ENCODE results near the gene ERN1. TPM values are rescaled to one million over a fixed set of nuclear protein-coding genes. Genes with fewer than 3 reads are reported as not detected.
"Not testable (repeated sequence)": the region's sequence is repeated elsewhere in the genome, so short reads cannot be mapped to it uniquely, and the experiment has no call there.

The ERN1 gene
- total RNA-seq, 1 experiment from 2014 or later = 3.8 TPM

- DNase-seq (ENCODE audit: low spot score) = peak; percentile 72
- in situ Hi-C loops (cut with HindIII; ENCODE audit: low sequenced_read_pairs) = no loop called here
These were observed 16.6 kb upstream of the ERN1 start for GRCh38 chr17:64146418-64147109.

- DNase-seq (ENCODE audit: low spot score) = peak; percentile 100
- in situ Hi-C loops (cut with HindIII; ENCODE audit: low sequenced_read_pairs) = no loop called here
These were observed 15.9 kb upstream of the ERN1 start for GRCh38 chr17:64145751-64146417.

GRCh38 chr17:64145375-64145750 is 15.4 kb upstream of the ERN1 start:
- DNase-seq (ENCODE audit: low spot score) = no peak
- in situ Hi-C loops (cut with HindIII; ENCODE audit: low sequenced_read_pairs) = no loop called here

- in situ Hi-C loops (cut with HindIII; ENCODE audit: low sequenced_read_pairs) = no loop called here
These were observed 9.6 kb upstream of the ERN1 start for GRCh38 chr17:64139542-64139941.

GRCh38 chr17:64138441-64138840 is 8.5 kb upstream of the ERN1 start:
- DNase-seq (ENCODE audit: low spot score) = no peak
- in situ Hi-C loops (cut with HindIII; ENCODE audit: low sequenced_read_pairs) = no loop called here

More at GRCh38 chr17:64139542-64139941, 9.6 kb upstream of the ERN1 start:
- no peak for DNase-seq (ENCODE audit: low spot score)

- no peak for DNase-seq (ENCODE audit: low spot score)
- in situ Hi-C loops (cut with HindIII; ENCODE audit: low sequenced_read_pairs) = no loop called here
These were observed 5.1 kb upstream of the ERN1 start for GRCh38 chr17:64135000-64135399.

DNA sequence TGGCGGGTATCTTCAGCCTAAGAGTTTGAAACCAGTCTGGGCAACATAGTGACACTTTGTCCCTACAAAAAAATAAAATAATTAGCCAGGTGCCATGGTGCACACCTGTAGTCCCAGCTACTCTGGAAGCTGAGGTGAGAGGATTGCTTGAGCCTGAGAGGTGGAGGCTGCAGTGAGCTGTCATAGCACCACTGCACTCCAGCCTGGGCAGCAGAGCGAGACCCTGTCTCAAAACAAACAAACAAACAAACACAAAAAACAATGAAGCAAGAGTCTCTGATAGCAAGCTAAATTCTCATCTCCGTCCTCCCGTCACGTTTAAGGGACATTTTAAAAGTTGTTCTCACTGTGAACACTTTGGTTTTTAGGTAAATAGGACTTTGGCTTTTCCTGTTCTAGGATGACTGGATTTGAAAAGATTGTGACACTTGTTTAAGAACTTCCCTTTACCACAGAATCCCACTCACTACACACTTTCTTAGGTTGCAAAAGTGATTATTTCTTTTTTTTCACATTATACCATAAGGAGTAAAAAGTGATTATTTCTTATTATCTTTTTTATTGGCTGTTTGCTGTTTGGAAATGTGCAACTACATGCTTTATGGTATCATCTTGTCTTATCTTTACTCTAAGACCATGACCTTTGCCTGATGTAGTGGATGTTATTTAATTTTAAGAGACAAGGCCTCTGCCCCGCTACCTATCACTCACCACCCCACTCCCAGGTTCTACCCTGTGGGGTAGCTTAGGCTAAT is 4.4 kb upstream of the ERN1 start:
- in situ Hi-C loops (cut with HindIII; ENCODE audit: low sequenced_read_pairs) = no loop called here
- DNase-seq (ENCODE audit: low spot score) = no peak

DNA sequence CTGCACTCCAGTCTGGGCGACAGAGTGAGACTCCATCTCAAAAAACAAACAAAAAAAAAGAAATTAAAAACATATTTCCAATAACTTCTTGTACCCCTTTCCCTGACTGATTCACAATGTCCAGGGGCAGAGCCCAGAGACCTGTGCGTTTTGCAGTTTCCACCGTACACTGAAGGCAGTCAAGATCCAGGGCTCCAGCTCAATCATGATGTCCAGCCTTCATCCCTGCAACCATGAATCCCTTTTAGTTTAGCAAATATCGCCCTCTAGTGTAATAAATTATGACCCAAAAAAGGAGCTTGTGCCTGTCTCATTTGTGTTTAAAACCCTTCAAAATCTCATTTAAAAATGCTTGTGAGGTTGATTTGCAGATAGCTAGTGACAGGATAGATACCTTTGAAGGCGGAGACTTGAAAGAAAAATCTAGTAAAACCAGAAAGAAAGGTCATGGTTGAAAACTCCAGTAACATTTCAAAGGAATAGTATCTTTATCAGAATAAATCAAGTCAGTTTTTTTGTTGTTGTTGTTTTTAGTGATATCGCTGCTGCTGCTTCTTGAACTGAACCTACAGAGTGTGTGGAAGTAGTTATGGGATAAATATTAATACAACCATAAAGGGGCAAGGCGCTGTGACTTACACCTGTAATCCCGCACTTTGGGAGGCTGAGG is 3.7 kb upstream of the ERN1 start:
- in situ Hi-C loops (cut with HindIII; ENCODE audit: low sequenced_read_pairs) = no loop called here

GRCh38 chr17:64131606-64132270 is 1.8 kb upstream of the ERN1 start:
- DNase-seq (ENCODE audit: low spot score) = no peak
- in situ Hi-C loops (cut with HindIII; ENCODE audit: low sequenced_read_pairs) = no loop called here

More for the DNA sequence above, 3.7 kb upstream of the ERN1 start:
- DNase-seq (ENCODE audit: low spot score) = peak; percentile 85

DNA sequence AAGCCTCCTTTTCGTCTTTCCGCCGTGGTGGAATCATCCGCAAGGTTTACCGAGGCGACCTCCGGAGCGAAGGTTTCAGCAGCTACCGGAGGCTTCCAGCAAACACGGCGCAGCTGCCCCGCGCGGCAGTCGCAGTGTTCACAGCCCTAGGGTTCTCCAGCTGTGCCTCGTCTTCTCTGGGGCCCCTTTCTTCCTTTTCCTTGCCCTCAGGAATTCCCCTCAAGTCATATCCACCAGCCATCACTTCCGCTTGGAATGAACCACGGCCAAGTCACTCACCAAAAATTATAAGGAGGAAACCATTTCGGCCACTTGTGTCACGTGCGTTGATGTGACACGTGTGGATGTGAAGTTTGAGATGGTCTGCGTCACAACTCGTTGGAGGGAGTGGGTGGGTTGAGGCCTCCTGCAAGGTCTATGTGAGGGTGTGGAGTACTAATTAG is 636 bp upstream of the ERN1 start:
- in situ Hi-C loops (cut with HindIII; ENCODE audit: low sequenced_read_pairs) = no loop called here
- no peak for DNase-seq (ENCODE audit: low spot score)

- in situ Hi-C loops (cut with HindIII; ENCODE audit: low sequenced_read_pairs) = no loop called here
- DNase-seq (ENCODE audit: low spot score) = no peak
These were observed 504 bp downstream of the ERN1 start for GRCh38 chr17:64129515-64129764.

- peak; percentile 27 for DNase-seq (ENCODE audit: low spot score)
- in situ Hi-C loops (cut with HindIII; ENCODE audit: low sequenced_read_pairs) = no loop called here
These were observed 993 bp downstream of the ERN1 start for GRCh38 chr17:64128787-64129514.

DNA sequence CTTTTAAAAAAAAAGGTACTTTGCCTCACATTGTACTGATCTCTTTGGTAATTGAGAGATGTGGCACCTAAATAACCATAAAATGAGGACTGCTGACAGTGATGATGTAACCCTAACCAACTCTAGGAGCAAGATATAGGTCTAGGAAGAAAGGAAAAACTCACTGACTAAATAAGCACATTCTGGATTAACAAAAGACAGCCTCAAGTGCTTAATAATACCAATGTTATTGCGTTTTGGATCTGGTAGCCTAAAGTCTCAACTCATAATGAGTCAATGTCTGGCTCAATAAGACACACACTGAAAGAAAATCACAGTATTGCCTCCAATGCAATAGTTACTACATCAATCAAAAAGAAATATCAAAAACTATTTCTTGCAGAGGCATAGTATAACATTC is 3.0 kb downstream of the ERN1 start:
- in situ Hi-C loops (cut with HindIII; ENCODE audit: low sequenced_read_pairs) = no loop called here
- no peak for DNase-seq (ENCODE audit: low spot score)

GRCh38 chr17:64125937-64126336 is 4.0 kb downstream of the ERN1 start:
- no peak for DNase-seq (ENCODE audit: low spot score)
- in situ Hi-C loops (cut with HindIII; ENCODE audit: low sequenced_read_pairs) = no loop called here

GRCh38 chr17:64124609-64125008 is 5.3 kb downstream of the ERN1 start:
- in situ Hi-C loops (cut with HindIII; ENCODE audit: low sequenced_read_pairs) = no loop called here
- no peak for DNase-seq (ENCODE audit: low spot score)

GRCh38 chr17:64123114-64123513 is 6.8 kb downstream of the ERN1 start:
- in situ Hi-C loops (cut with HindIII; ENCODE audit: low sequenced_read_pairs) = no loop called here

GRCh38 chr17:64120972-64121786 is 8.8 kb downstream of the ERN1 start:
- DNase-seq (ENCODE audit: low spot score) = peak; percentile 58
- in situ Hi-C loops (cut with HindIII; ENCODE audit: low sequenced_read_pairs) = not testable (repeated sequence)

More at GRCh38 chr17:64123114-64123513, 6.8 kb downstream of the ERN1 start:
- no peak for DNase-seq (ENCODE audit: low spot score)

Data from G401 (cell line).